Spinal cord (tissue), 10 donors: Measurements from ENCODE around the gene OR2B3. TPM values are rescaled to one million over a fixed set of nuclear protein-coding genes. Genes with fewer than 3 reads are reported as not detected.

Source experiments
- DNase-seq, 6 donors: peaks; one replicate each; pipeline versions ENCODE4 v3.0.0 to v3.0.0-alpha.2; 2013 to 2015; ENCODE audit warnings: low spot score in 6 of 6, low read depth in 4 of 6
- H3K27ac ChIP-seq: one replicate; pipeline ENCODE4 v1.5.1; 2013; ENCODE audit warnings: low read depth, low read length, control low read depth
- H3K27me3 ChIP-seq: one replicate; pipeline ENCODE4 v1.6.1; 2013; ENCODE audit warnings: low read length; ENCODE audit not compliant: control insufficient read depth, insufficient read depth
- H3K36me3 ChIP-seq: one replicate; pipeline ENCODE4 v1.6.1; 2013; ENCODE audit warnings: low read length; ENCODE audit not compliant: control insufficient read depth, insufficient read depth
- H3K4me1 ChIP-seq: one replicate; pipeline ENCODE4 v1.6.1; 2013; ENCODE audit warnings: low read length; ENCODE audit not compliant: control insufficient read depth, insufficient read depth
- H3K4me3 ChIP-seq: one replicate; pipeline ENCODE4 v1.5.1; 2013; ENCODE audit warnings: low read depth, low read length, control low read depth
- H3K9me3 ChIP-seq: one replicate; pipeline ENCODE4 v1.6.1; 2013; ENCODE audit warnings: low read length; ENCODE audit not compliant: control insufficient read depth, insufficient read depth
- WGBS: methylation state at CpG from one replicate; pipeline ENCODE4 v1.1.5; 2013; ENCODE audit warnings: missing lambda C conversion rate; ENCODE audit not compliant: insufficient coverage; 5-methylcytosine and 5-hydroxymethylcytosine counted together
- polyA plus RNA-seq, 2 donors: library from polyadenylated mRNA; unstranded; fragments of 120-200 nt; gene quantifications; one replicate each; pipeline ENCODE4 v1.2.1, GENCODE V29; 2013; ENCODE audit not compliant: insufficient read length in 2 of 2
- total RNA-seq, 2 donors: library from RNA; depleted of rRNA in 1 of 2; stranded (reverse); fragments of 120-200 nt in 1 of 2; fragments of >200 nt in 1 of 2; gene quantifications; one replicate each; pipeline versions ENCODE4 v1.2.3 to v1.2.4, GENCODE V29; 2013 to 2014
- donor health status: healthy.

Gene OR2B3
- total and polyA plus RNA-seq, 4 donors, result not detected

DNA sequence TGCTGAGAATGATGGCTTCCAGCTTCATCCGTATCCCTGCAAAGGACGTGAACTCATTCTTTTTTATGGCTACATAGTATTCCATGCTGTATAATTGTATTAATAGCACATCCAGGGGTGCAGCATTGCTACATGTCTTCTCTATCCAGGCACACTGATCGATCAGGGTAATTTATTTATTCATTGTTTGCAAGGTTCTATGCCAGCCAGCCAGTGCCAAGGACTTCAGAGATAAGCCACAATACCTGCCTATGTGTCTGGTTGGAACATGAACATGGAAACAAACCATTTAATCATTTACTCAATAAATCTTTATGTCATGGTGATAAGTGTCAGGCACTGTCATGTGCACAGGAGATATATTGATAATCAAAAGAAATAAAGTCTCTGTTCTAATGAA is 5.8 kb upstream of the OR2B3 start:
- DNase-seq, result no peak
- H3K27me3 ChIP-seq, result no peaks in the 10 kb centered on the region
- no peaks in the 10 kb centered on the region for H3K4me1 ChIP-seq
- no peaks in the 10 kb centered on the region for H3K36me3 ChIP-seq
- no peaks in the 10 kb centered on the region for H3K9me3 ChIP-seq
- 100% methylated on average over 1 of the region's 3 CpGs for WGBS
- H3K27ac ChIP-seq, result no peak overlapping the region
- H3K4me3 ChIP-seq, result no peak overlapping the region

GRCh38 chr6:29082457-29082856 is 4.7 kb downstream of the OR2B3 start:
- H3K27me3 ChIP-seq, result no peaks in the 10 kb centered on the region
- no peaks in the 10 kb centered on the region for H3K9me3 ChIP-seq
- WGBS, result 89% methylated on average over 11 of the region's 15 CpGs
- H3K4me1 ChIP-seq, result no peaks in the 10 kb centered on the region
- H3K27ac ChIP-seq, result no peak overlapping the region
- H3K36me3 ChIP-seq, result no peaks in the 10 kb centered on the region
- no peak overlapping the region for H3K4me3 ChIP-seq
- DNase-seq, result no peak

- Histone ChIP-seq H3K4me1 (no peaks in the 10 kb centered on the region), H3K9me3 (no peaks in the 10 kb centered on the region), H3K36me3 (no peaks in the 10 kb centered on the region), H3K4me3 (no peak overlapping the region), H3K27ac (no peak overlapping the region), H3K27me3 (no peaks in the 10 kb centered on the region)
- no peak for DNase-seq
Measured at GRCh38 chr6:29081312-29081711, 5.8 kb downstream of the OR2B3 start.

DNA sequence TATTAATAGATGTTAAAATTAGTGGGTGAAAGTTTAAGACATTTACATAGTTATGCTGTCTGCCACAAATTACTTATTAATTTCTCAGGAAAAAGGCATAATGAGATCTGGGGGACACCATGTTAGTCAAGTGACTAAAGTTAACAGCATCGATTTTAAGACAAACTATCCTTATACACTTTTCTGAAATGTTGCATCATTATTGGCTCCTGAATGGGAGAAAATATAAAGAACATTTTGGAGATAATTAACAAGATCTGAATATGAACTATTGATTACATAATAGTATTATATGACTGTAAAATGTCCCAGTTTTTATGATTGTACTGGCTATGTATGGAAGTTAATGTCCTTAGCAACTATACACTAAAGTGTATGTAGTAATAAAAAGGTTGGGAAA is 7.9 kb downstream of the OR2B3 start:
- H3K9me3 ChIP-seq, result no peaks in the 10 kb centered on the region

DNA sequence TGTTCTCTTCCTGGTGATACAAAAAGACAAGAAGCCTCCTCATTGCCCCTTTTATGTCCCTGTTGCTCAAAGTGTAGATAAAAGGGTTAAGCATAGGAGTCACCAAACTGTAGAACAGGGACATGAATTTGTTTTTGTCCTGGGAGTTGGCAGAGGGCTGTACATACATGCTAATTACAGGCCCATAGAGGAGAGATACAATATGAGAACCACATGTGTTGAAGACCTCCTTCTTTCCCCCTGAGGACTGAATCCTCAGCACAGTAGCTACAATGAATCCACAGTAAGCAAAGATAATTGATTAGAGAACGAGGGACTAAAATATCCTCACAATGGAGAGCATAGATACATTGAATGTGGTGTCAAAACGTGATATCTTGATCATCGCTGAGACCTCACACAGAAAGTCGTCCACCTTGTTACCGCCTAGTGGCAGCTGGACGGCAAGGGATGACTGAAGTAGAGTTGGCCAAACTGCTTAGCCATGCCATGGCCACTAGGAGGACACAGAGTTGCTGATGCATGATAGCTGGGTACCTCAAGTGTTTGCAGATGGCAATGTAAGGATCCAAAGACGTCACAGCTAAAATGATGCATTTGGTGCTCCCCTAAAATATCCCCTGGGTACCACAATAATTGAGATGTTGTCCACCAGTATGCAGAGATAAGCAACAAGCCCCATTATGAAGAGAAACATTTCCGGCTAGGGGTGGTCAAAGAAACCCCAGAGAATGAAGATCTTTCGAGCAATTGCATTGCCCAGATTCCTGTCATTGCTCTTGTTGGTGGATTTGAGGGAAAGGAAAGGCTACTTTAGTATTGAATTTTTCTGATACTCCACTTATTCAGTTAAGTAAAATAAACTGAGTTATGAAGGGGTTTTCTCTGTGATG is 15.0 kb downstream of the OR2B3 start:
- Histone ChIP-seq H3K27me3 (no peaks in the 10 kb centered on the region), H3K4me3 (no peak overlapping the region), H3K9me3 (no peaks in the 10 kb centered on the region), H3K27ac (no peak overlapping the region), H3K36me3 (no peaks in the 10 kb centered on the region), H3K4me1 (no peaks in the 10 kb centered on the region)
- DNase-seq, result peak in 1 of 6 donors; percentile 0
- WGBS, result 30% methylated on average over 6 of the region's 9 CpGs

More for the DNA sequence above, 7.9 kb downstream of the OR2B3 start:
- Histone ChIP-seq H3K36me3 (no peaks in the 10 kb centered on the region), H3K4me3 (no peak overlapping the region), H3K27me3 (no peaks in the 10 kb centered on the region), H3K4me1 (no peaks in the 10 kb centered on the region), H3K27ac (no peak overlapping the region)
- no peak for DNase-seq
- WGBS, result no CpG with 5 or more reads among the region's 1 CpG

DNA sequence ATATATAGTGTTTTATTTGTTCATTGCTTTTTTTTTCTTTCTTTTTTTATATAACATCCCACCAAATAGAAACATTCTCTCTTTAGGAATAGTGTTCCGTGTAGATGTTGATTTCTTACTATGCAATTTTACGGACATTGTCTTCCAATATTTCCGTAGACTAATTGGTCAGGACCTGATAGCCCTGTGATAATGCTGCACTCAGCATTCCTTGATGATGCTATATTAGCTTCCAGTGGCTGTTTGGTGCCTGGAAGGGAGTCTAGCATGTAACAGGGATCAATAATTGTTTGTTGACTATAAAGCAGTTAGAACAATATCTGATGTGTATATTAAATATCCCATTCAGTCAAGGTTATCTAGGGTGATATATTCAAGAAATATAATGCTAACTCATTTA is 35.4 kb downstream of the OR2B3 start:
- no peaks in the 10 kb centered on the region for H3K36me3 ChIP-seq
- no peaks in the 10 kb centered on the region for H3K27me3 ChIP-seq
- WGBS, result no CpG with 5 or more reads among the region's 3 CpGs
- H3K4me1 ChIP-seq, result no peaks in the 10 kb centered on the region
- H3K27ac ChIP-seq, result no peak overlapping the region
- H3K9me3 ChIP-seq, result peaks cover 2% of the 10 kb centered on the region
- no peak overlapping the region for H3K4me3 ChIP-seq
- no peak for DNase-seq

GRCh38 chr6:29045075-29045474 is 42.0 kb downstream of the OR2B3 start, which contains the start of gene OR2W1:
TSS of gene OR2W1 (minus strand) at chr6:29045175. CDS start at chr6:29045175, 0 bp downstream.
- H3K36me3 ChIP-seq, result no peaks in the 10 kb centered on the region
- no peak within 1 kb of the TSS for H3K27ac ChIP-seq
- 83% methylated on average over 1 of the region's 1 CpG for WGBS
- no peaks in the 10 kb centered on the region for H3K9me3 ChIP-seq
- H3K4me1 ChIP-seq, result no peaks in the 10 kb centered on the region
- no peak for DNase-seq
- H3K4me3 ChIP-seq, result no peak within 1 kb of the TSS
- H3K27me3 ChIP-seq, result no peaks in the 10 kb centered on the region

Other genes with a start within 250 kb of the OR2B3 start
- 10 to 100 TPM; 61.7 to 70.4 TPM for gene TRIM27, start 163.3 kb downstream of the OR2B3 start, total RNA-seq
- gene TRIM27, start 163.3 kb downstream of the OR2B3 start, polyA plus RNA-seq, result 10 to 100 TPM; 56.5 to 72.2 TPM
- 1 to 10 TPM; 3.1 to 5.6 TPM for gene ZNF311, start 82.0 kb downstream of the OR2B3 start, total RNA-seq
- 1 to 10 TPM; 6.9 TPM for gene ZNF311, start 82.0 kb downstream of the OR2B3 start, polyA plus RNA-seq
- gene OR2W1, start 42.1 kb downstream of the OR2B3 start, total RNA-seq, result not detected
- gene OR2W1, start 42.1 kb downstream of the OR2B3 start, polyA plus RNA-seq, result not detected
- gene OR2J1, start 12.2 kb upstream of the OR2B3 start, total RNA-seq, result not detected
- gene OR2J1, start 12.2 kb upstream of the OR2B3 start, polyA plus RNA-seq, result not detected
- under 1 TPM; 0.10 to 0.11 TPM for gene OR2J3, start 20.7 kb upstream of the OR2B3 start, total RNA-seq
- gene OR2J3, start 20.7 kb upstream of the OR2B3 start, polyA plus RNA-seq, result not detected
- under 1 TPM; 0.11 to 0.40 TPM for gene OR2J2, start 83.6 kb upstream of the OR2B3 start, total RNA-seq
- not detected for gene OR2J2, start 83.6 kb upstream of the OR2B3 start, polyA plus RNA-seq
- gene OR14J1, start 214.4 kb upstream of the OR2B3 start, total RNA-seq, result under 1 TPM in 1 of 2 donors, not detected in 1; 0.40 TPM
- under 1 TPM; 0.06 to 0.08 TPM for gene OR14J1, start 214.4 kb upstream of the OR2B3 start, polyA plus RNA-seq